ENCODE data around the gene TAF6.

DNA sequence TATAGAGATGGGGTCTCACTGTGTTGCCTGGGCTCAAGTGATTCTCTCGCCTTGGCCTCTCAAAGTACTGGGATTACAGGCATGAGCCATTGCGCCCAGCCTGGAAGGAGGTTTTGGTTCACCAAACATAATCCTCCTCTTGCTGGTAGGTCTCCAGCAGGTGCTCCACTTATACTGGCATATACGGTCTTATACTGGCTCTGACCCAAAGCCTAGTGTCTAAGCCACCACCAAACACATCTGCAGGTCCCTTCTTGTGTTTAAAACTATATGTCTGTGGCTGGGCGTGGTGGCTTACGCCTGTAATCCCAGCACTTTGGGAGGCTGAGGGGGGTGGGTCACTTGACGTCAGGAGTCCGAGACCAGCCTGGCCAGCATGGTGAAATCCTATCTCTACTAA is 13.0 kb upstream of the TAF6 start:
- TF ChIP-seq, protein P1, sequence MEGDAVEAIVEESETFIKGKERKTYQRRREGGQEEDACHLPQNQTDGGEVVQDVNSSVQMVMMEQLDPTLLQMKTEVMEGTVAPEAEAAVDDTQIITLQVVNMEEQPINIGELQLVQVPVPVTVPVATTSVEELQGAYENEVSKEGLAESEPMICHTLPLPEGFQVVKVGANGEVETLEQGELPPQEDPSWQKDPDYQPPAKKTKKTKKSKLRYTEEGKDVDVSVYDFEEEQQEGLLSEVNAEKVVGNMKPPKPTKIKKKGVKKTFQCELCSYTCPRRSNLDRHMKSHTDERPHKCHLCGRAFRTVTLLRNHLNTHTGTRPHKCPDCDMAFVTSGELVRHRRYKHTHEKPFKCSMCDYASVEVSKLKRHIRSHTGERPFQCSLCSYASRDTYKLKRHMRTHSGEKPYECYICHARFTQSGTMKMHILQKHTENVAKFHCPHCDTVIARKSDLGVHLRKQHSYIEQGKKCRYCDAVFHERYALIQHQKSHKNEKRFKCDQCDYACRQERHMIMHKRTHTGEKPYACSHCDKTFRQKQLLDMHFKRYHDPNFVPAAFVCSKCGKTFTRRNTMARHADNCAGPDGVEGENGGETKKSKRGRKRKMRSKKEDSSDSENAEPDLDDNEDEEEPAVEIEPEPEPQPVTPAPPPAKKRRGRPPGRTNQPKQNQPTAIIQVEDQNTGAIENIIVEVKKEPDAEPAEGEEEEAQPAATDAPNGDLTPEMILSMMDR (IDR thresholded peaks at IDR 0.05): no peak
- TF ChIP-seq POLR2A (IDR thresholded peaks at IDR 0.05) (no peak), POLR2AphosphoS5 (IDR thresholded peaks at IDR 0.05) (no peak), EP300 (IDR thresholded peaks at IDR 0.05) (no peak)
